C1 segment of cervical spinal cord (tissue), 14 donors: ENCODE data around the gene PCLO.

Source experiments
- DNase-seq, 14 donors: peaks; one replicate each; lab custom pipeline; 2025; lab: John Stamatoyannopoulos, UW

The PCLO gene

DNA sequence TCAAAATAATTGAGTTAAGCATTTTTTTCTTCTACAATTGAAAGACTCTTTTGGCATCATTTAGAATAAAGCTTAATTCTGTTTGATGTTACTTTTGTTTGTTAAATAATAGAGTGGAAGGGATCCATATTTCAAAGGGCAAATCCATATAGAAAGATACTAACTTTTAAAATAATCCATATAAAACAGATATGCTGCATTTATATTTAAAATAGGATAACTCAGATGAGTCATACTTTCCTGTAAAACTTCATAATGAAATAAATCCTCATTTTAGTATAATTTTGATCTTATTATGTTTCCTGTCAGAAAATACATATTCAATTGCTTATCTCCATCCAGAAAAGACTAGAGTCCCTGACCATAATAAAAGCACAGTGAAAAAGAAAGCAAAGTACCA lies 323.6 kb downstream of the PCLO start:
- no peak for DNase-seq

GRCh38 chr7:82838314-82838713 lies 324.4 kb downstream of the PCLO start:
- no peak for DNase-seq

- no peak for DNase-seq
Measured at GRCh38 chr7:82823073-82823472, 339.6 kb downstream of the PCLO start.

DNA sequence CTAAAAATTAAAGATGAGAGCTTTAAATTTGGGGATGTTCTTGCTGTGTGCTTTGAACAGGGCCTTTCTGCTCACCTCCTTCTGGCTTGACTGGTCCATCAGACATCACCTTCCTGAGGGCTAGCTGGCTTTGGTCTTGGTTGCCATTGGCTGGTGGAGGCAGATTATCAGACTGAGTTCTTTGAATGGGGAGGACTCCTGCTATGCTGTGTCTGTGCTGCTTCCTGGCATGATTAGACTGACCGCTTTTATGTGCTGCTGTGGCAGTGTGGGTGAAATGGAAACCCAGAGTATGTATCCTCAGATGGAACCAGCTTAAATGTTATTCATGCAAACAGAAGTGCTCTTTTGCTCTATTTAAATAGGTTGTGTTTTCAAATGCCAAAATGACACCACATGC lies 341.6 kb downstream of the PCLO start:
- no peak for DNase-seq

GRCh38 chr7:82818171-82818570 lies 344.5 kb downstream of the PCLO start:
- DNase-seq: peak in 1 of 14 donors; percentile 20

DNA sequence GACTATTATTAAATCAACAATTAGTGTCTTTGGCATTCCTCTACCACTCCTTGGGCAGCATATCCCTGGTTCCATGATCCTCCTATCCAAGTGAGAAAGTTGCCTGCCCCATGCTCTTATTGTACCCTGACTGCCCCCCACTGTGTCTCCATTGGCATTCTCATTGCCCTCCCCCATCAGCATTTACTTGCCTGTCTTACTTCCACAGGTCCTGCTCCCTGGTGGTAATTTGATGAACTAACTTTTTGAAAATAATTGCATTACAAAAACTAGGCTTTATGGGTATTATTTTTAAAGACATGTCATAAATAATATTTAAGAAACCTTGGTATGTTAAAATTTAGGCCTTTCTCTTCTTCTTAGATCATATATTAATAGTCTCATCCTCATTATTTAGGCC lies 346.4 kb downstream of the PCLO start:
- no peak for DNase-seq

- peak in 1 of 14 donors; percentile 30 for DNase-seq
Measured at GRCh38 chr7:82810558-82811259, 352.0 kb downstream of the PCLO start.

GRCh38 chr7:82808633-82809032 lies 354.1 kb downstream of the PCLO start:
- no peak for DNase-seq

- DNase-seq: peak in 1 of 14 donors; percentile 4
Measured at GRCh38 chr7:82805527-82805960, 357.1 kb downstream of the PCLO start.

DNA sequence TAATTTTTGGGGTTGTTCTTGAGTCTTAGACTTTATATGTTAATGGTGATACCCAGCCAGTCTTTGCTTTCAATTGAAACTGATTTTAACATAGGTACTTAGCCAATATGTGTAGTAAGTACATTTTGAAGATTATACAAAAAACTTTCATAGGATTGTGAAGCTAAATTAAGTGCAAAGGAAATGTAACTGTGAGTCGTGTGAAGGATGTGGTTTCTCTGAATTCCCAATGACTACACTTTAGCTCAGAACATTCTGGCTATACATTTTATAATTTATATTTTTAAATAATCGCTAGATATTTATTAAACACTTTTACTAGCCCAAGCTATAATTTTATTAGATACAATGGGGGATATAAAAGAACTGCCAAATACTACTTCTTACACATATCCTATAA lies 359.3 kb downstream of the PCLO start:
- no peak for DNase-seq

- DNase-seq: no peak
Measured at GRCh38 chr7:82789883-82790609, 372.6 kb downstream of the PCLO start.

GRCh38 chr7:82778021-82778420 lies 384.7 kb downstream of the PCLO start:
- DNase-seq: no peak

DNA sequence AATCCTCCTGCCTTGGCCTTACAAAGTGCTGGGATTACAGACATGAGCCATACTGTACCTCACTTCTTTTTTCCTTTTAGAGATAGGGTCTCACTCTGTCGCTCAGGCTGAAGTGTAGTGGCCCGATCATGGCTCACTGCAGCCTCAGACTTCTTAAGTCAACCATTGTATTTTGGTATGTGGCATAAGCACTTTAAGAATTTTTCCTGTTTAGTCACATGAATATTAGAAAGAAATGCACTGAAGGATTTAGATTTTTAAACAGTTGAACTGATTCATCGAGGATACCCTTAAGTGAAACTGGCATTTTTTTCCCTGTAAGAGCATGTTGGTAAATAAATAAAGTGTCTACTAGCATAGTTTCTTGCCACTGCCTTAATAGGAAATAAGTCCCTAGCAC lies 399.8 kb downstream of the PCLO start:
- DNase-seq: no peak

DNA sequence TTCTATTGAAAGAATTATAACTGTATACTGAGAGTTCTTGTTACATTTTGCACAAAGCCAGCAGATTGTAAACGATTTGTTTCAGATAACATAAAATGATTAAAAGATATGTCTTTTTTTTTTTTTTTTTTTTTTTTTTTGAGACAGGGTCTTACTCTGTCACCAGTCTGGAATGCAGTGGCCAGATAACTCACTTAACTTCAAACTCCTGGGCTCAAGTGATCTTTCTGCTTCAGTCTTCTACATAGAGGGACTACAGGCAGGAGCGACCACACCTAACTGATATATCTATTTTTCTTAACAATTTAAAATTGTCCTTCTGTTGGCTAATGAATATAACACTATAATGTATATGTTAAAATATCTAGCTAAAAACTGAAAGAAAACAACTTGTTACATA lies 401.9 kb downstream of the PCLO start:
- DNase-seq: no peak

GRCh38 chr7:82760074-82760473 lies 402.6 kb downstream of the PCLO start:
- DNase-seq: no peak

DNA sequence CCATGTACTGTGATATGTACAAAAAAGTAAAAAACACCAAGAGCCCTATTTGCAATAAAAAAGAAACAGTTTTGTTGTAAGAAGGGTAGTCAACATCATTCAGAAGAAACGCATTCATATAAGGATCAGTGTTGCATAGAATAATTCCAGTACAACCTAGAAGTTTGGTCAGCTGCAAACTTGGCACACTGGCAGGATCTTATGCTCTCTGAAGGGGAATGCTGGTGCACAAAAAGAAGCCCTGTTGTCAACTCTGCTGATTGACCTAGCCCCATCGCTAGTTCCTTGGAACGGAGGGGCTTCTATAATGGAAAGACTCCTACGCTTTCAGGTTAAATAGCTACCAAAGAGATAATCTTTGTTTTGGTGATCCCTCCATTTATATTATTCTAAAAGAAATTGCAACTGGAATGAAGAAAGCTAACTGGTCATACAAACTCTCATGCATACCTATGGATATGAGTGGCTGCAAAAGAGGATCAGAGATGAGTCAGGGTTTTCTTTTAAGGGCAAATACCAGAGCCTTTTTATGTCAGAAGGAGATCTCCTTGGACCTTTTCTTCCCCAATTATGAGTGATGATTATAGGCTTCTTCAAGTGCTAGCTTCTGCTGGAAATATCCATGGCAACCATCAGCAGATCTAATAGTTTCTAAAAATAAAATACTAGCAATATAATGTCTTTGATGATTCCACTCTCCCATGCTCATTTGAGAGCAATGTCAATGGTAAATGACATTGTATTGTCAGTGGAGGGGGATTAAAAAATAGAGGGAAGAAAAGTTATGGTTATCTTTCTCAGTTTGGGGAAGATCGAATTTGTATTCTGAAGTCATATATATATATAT lies 406.8 kb downstream of the PCLO start:
- no peak for DNase-seq

DNA sequence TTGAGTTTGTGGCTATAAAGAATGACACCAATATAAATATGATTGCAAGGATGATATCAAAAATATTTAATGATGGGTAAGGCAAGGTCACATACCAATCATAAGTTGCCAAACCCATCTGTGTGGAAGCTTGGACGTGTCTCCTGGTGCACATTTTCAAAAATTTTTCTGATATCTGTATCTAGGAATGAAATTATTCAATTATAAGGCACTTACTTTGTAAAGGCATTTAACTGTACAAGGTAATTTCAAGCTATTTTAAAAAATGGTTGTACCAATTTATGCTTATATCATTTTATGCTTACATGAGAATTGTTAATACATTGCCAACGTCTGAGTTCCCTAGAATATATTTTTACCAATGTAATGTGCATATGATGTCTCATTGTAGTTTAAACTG lies 412.7 kb downstream of the PCLO start:
- no peak for DNase-seq

- no peak for DNase-seq
Measured at GRCh38 chr7:82745820-82746219, 416.9 kb downstream of the PCLO start.

- DNase-seq: no peak
Measured at GRCh38 chr7:82745117-82745516, 417.6 kb downstream of the PCLO start.

- no peak for DNase-seq
Measured at GRCh38 chr7:82742163-82742562, 420.5 kb downstream of the PCLO start.

- no peak for DNase-seq
Measured at GRCh38 chr7:82741493-82741892, 421.2 kb downstream of the PCLO start.

- peak in 2 of 14 donors; percentile 0 to 4 for DNase-seq
Measured at GRCh38 chr7:82740246-82740848, 422.3 kb downstream of the PCLO start.
